Endothelial cell of umbilical vein (primary cell): ENCODE measurements around the gene TNN. TPM values are rescaled to one million over a fixed set of nuclear protein-coding genes. Genes with fewer than 3 reads are reported as not detected.
A peak's percentile ranks its signal among the peaks of the same experiment; 100 is the strongest.

Experiments used
- BruUV-seq: library from RNA; stranded (reverse); fragments of 400-500 nt; replicated peaks from 2 replicates; lab custom pipeline; 2021; lab: Mats Ljungman, UMichigan
- CTCF ChIA-PET: fragments of 300-600, 350-600 bp; sonication (Branson Sonifier 250); formaldehyde crosslinking; loops from one replicate; lab custom pipeline; 2021; ENCODE audit warnings: antibody characterized with exemption, inconsistent platforms; lab: Charles Lee
- POLR2A ChIA-PET: fragments of 300-600, 350-600 bp; sonication (Branson Sonifier 250); formaldehyde crosslinking; loops from one replicate; lab custom pipeline; 2021; ENCODE audit warnings: antibody characterized with exemption, inconsistent platforms; lab: Charles Lee
- DNase-seq: peaks from one replicate; pipeline ENCODE4 v3.0.0-alpha.2; 2011; ENCODE audit warnings: low read depth, low spot score
- FAIRE-seq: peaks from 2 replicates; lab custom pipeline; 2011; peaks lifted over from hg19 to GRCh38; lab: Jason Lieb, UNC
- H2AFZ ChIP-seq: 2 replicates; pipeline ENCODE4 v1.6.0; 2012; ENCODE audit warnings: low read depth, low read length, control low read depth, inconsistent platforms
- H3K27ac ChIP-seq: 2 replicates; pipeline ENCODE4 v1.5.1; 2011; ENCODE audit warnings: low read depth, mild to moderate bottlenecking, control low read depth, low read length, moderate library complexity; ENCODE audit not compliant: insufficient read depth
- H3K27me3 ChIP-seq, 2 experiments: 2 replicates each; pipeline versions ENCODE4 v1.6.0 to v1.6.1; 2011; ENCODE audit warnings: low read length in 2 of 2, mixed read lengths in 1 of 2; ENCODE audit not compliant: control insufficient read depth in 2 of 2, insufficient read depth in 2 of 2
- H3K36me3 ChIP-seq, 2 experiments: 2 replicates in 1 of 2; 3 replicates in 1 of 2; pipeline ENCODE4 v1.5.1; 2011; ENCODE audit warnings: low read length in 2 of 2, mild to moderate bottlenecking in 1 of 2, moderate library complexity in 1 of 2; ENCODE audit not compliant: control insufficient read depth in 2 of 2, insufficient read depth in 2 of 2; ENCODE audit errors: extremely low read depth in 1 of 2
- H3K4me1 ChIP-seq: 3 replicates; pipeline ENCODE4 v1.5.1; 2011; ENCODE audit warnings: mild to moderate bottlenecking, low read length; ENCODE audit not compliant: control insufficient read depth, insufficient read depth; ENCODE audit errors: extremely low read depth
- H3K4me2 ChIP-seq: 2 replicates; pipeline ENCODE4 v1.6.1; 2011; ENCODE audit warnings: low read length, control low read depth, mixed read lengths; ENCODE audit not compliant: insufficient read depth
- H3K4me3 ChIP-seq, 3 experiments: fragments of 200-600 bp in 1 of 3; sonication (generic), shearing (Covaris generic) in 1 of 3; replicated peaks in 1 of 3; 2 replicates each; pipeline ENCODE4 v1.5.1; 2011 to 2016; ENCODE audit warnings: control low read depth in 3 of 3, low read length in 3 of 3, mild to moderate bottlenecking in 2 of 3, inconsistent platforms in 1 of 3, low read depth in 1 of 3, moderate library complexity in 1 of 3; ENCODE audit not compliant: insufficient read depth in 1 of 3
- H3K79me2 ChIP-seq: 2 replicates; pipeline ENCODE4 v1.6.0; 2012; ENCODE audit warnings: low read length, inconsistent platforms; ENCODE audit not compliant: control insufficient read depth, insufficient read depth
- H3K9ac ChIP-seq: replicated peaks from 2 replicates; pipeline ENCODE3; 2011; ENCODE audit warnings: low read length, control low read depth; ENCODE audit not compliant: insufficient read depth; ENCODE audit errors: extremely low read depth
- H3K9me1 ChIP-seq: replicated peaks from 3 replicates; pipeline ENCODE4 v1.6.0; 2011; ENCODE audit warnings: mild to moderate bottlenecking, low read length; ENCODE audit not compliant: control insufficient read depth, insufficient read depth; ENCODE audit errors: extremely low read depth
- H3K9me3 ChIP-seq: replicated peaks from 2 replicates; pipeline ENCODE4 v1.5.1; 2012; ENCODE audit warnings: low read length, inconsistent platforms; ENCODE audit not compliant: control insufficient read depth, insufficient read depth
- H4K20me1 ChIP-seq: replicated peaks from 2 replicates; pipeline ENCODE3; 2011; ENCODE audit warnings: mild to moderate bottlenecking, low read length; ENCODE audit not compliant: control insufficient read depth, insufficient read depth; ENCODE audit errors: extremely low read depth
- EZH2 ChIP-seq: IDR thresholded peaks from 2 replicates; pipeline ENCODE4 v1.6.1; 2012; ENCODE audit warnings: borderline replicate concordance, low read depth, mild to moderate bottlenecking, moderate library complexity, low read length, inconsistent platforms; ENCODE audit not compliant: severe bottlenecking
- FOS ChIP-seq: IDR thresholded peaks from 2 replicates; pipeline ENCODE4 v1.6.1; 2011; ENCODE audit warnings: mild to moderate bottlenecking, low read length, moderate library complexity, borderline replicate concordance; ENCODE audit not compliant: insufficient read depth
- GATA2 ChIP-seq: IDR thresholded peaks from 2 replicates; pipeline ENCODE4 v1.7.0; 2011; ENCODE audit warnings: low read depth, mild to moderate bottlenecking, moderate library complexity, mixed read lengths, low read length; ENCODE audit not compliant: insufficient read length, insufficient read depth
- JUN ChIP-seq: IDR thresholded peaks from 2 replicates; pipeline ENCODE4 v1.6.1; 2011; ENCODE audit warnings: borderline replicate concordance, low read depth; ENCODE audit not compliant: insufficient read length, insufficient read depth
- MYC ChIP-seq: IDR thresholded peaks from one replicate; pipeline ENCODE4 v1.6.1; 2011; ENCODE audit warnings: mild to moderate bottlenecking, low read depth, low read length
- POLR2A ChIP-seq: IDR thresholded peaks from 2 replicates; pipeline ENCODE4 v1.6.1; 2012; ENCODE audit warnings: low read depth, mild to moderate bottlenecking, control low read depth, low read length
- POLR2AphosphoS5 ChIP-seq: IDR thresholded peaks from 2 replicates; pipeline ENCODE4 v1.6.1; 2012; ENCODE audit warnings: low read depth, mild to moderate bottlenecking, control low read depth, low read length, moderate library complexity; ENCODE audit not compliant: insufficient read depth
- dilution Hi-C: fragments of 300-500 bp; cut with MboI; formaldehyde crosslinking; loops from one replicate; pipeline ENCODE4 v1.15.0; 2019; ENCODE audit warnings: low sequenced_read_pairs; ENCODE audit not compliant: extremely low pct_ligation_motif_present
- intact Hi-C: fragments of 100-400 bp; cut with micrococcal nuclease; formaldehyde crosslinking; loops from one replicate; pipeline ENCODE4 v1.10.0; 2022
- polyA plus RNA-seq, 4 experiments: library from polyadenylated mRNA; depleted of rRNA in 3 of 4; stranded (reverse) in 3 of 4; unstranded in 1 of 4; fragments of >200 nt; gene quantifications; 2 replicates each; pipeline versions ENCODE4 v1.2.1 to v1.2.3, GENCODE V29; 2011 to 2012; ENCODE audit warnings: missing spikeins in 1 of 4
- total RNA-seq: library from RNA; stranded (reverse); gene quantifications from 2 replicates; pipeline ENCODE4 v1.2.3, GENCODE V29; 2021
- TF ChIP-seq, protein P1 (sequence below): IDR thresholded peaks from 2 replicates; pipeline ENCODE4 v1.6.1; 2011; ENCODE audit not compliant: insufficient read depth, insufficient read length
- TF ChIP-seq, protein P2 (sequence below), 2 donors: IDR thresholded peaks; 1 replicate in 1 of 2; 2 replicates in 1 of 2; pipeline ENCODE4 v1.5.1; 2011; ENCODE audit warnings: low read length in 2 of 2, mild to moderate bottlenecking in 2 of 2, moderate library complexity in 2 of 2, control low read depth in 1 of 2, inconsistent platforms in 1 of 2, low read depth in 1 of 2; ENCODE audit not compliant: insufficient read depth in 1 of 2; ENCODE audit errors: extremely low read depth in 1 of 2

Gene TNN
- total and polyA plus RNA-seq, 2 donors (not counting 3 experiments of a cell fraction or from before 2014, with no cell fraction given) = not detected

DNA sequence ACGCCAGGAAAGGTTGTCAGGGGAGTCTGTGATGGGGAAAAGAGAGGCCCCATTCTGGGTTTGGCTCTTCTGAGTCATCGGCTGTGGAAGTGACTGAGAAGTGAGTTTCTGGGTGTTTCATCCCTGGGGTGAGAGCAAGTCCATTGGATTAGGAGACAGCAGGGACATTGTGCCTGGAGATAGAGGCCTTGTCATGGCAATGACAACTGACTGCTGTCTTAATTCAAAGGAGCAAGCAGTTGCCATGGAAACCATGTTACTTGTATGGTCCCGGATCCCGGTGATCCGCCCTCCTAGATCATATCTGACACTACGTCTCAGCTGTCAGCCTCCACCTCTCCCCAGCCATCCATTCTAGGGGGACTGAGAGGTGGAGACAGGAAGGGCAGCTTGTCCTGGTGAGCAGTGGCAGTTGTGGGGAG lies 90.5 kb downstream of the TNN start:
- Histone ChIP-seq H3K27me3 (peaks cover 0 to 10% of the 10 kb centered on the region in 2 experiments), H3K4me1 (no peaks in the 10 kb centered on the region), H3K27ac (no peak overlapping the region), H3K36me3 (peaks cover 3 to 5% of the 10 kb centered on the region in 2 experiments), H4K20me1 (no peaks in the 10 kb centered on the region), H3K9me3 (no peaks in the 10 kb centered on the region), H2AFZ (no peak overlapping the region), H3K9me1 (no peaks in the 10 kb centered on the region), H3K4me3 (no peak overlapping the region), H3K4me2 (no peak overlapping the region), H3K79me2 (no peaks in the 10 kb centered on the region), H3K9ac (no peak overlapping the region)
- FAIRE-seq = no peak
- BruUV-seq = no TSS peak
- intact Hi-C loops (no loop called here), dilution Hi-C loops (loop anchor here (10.0 kb wide), 1 partner anchor 157 kb away; no protein-coding TSS in a partner anchor)
- no peak for DNase-seq
- CTCF ChIA-PET = interaction anchor here (1.4 to 9.1 kb wide), 3 partner anchors 12 to 160 kb away, joined by 6 to 369 read pairs (median 11); no protein-coding TSS in a partner anchor
- POLR2A ChIA-PET = no interaction called here
- TF ChIP-seq JUN (no peak), FOS (peak; percentile 31)

DNA sequence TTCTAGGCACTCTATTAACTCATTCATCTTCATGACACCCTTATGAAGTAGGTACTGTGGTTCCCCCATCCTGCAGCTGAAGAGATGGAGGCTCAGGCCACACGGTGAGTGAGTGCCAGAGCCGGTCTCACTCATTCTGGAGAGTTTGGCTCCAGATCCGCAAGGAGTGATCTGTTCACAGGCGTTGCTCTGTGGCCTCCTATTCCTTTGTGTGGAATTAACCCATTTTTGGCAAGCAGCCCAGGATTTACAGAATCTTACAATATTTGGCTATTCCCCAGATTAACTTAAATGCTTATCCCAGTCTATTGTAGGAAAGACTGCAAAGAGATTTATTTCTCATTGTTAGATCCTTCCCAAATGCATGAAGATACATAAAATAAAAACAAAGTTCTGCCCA lies 95.3 kb downstream of the TNN start:
- intact Hi-C loops = no loop called here

More for the DNA sequence above, 95.3 kb downstream of the TNN start:
- Histone ChIP-seq H4K20me1 (no peaks in the 10 kb centered on the region), H3K79me2 (no peaks in the 10 kb centered on the region), H3K9me1 (no peaks in the 10 kb centered on the region), H3K27ac (no peak overlapping the region), H2AFZ (no peak overlapping the region), H3K9me3 (no peaks in the 10 kb centered on the region), H3K4me1 (peaks cover 2% of the 10 kb centered on the region), H3K27me3 (no peaks in the 10 kb centered on the region), H3K9ac (no peak overlapping the region), H3K4me3 (no peak overlapping the region), H3K4me2 (no peak overlapping the region), H3K36me3 (peaks cover 3 to 5% of the 10 kb centered on the region in 2 experiments)
- dilution Hi-C loops = no loop called here
- CTCF ChIA-PET = interaction anchor here (1.2 to 9.1 kb wide), 3 partner anchors 12 to 155 kb away, joined by 6 to 369 read pairs (median 23); no protein-coding TSS in a partner anchor
- TF ChIP-seq POLR2A = no peak
- no peak for TF ChIP-seq GATA2
- TF ChIP-seq, protein P1, sequence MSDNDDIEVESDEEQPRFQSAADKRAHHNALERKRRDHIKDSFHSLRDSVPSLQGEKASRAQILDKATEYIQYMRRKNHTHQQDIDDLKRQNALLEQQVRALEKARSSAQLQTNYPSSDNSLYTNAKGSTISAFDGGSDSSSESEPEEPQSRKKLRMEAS = no peak
- TF ChIP-seq POLR2AphosphoS5 = no peak
- TF ChIP-seq, protein P2, sequence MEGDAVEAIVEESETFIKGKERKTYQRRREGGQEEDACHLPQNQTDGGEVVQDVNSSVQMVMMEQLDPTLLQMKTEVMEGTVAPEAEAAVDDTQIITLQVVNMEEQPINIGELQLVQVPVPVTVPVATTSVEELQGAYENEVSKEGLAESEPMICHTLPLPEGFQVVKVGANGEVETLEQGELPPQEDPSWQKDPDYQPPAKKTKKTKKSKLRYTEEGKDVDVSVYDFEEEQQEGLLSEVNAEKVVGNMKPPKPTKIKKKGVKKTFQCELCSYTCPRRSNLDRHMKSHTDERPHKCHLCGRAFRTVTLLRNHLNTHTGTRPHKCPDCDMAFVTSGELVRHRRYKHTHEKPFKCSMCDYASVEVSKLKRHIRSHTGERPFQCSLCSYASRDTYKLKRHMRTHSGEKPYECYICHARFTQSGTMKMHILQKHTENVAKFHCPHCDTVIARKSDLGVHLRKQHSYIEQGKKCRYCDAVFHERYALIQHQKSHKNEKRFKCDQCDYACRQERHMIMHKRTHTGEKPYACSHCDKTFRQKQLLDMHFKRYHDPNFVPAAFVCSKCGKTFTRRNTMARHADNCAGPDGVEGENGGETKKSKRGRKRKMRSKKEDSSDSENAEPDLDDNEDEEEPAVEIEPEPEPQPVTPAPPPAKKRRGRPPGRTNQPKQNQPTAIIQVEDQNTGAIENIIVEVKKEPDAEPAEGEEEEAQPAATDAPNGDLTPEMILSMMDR (IDR thresholded peaks at IDR 0.05; ENCODE audit: extremely low read depth in 1 of 2, insufficient read depth in 1 of 2, low read depth in 1 of 2, low read length in 2 of 2) = no peak
- TF ChIP-seq EZH2 = no peak
- TF ChIP-seq JUN = no peak
- no peak for TF ChIP-seq MYC
- no peak for TF ChIP-seq FOS
- FAIRE-seq = no peak
- POLR2A ChIA-PET = no interaction called here
- peak; percentile 70 for DNase-seq
- no TSS peak for BruUV-seq
